C1 segment of cervical spinal cord (tissue), 14 donors: ENCODE results near the gene SIK3.
A peak's percentile ranks its signal among the peaks of the same experiment; 100 is the strongest.

ENCODE experiments used
- DNase-seq, 14 donors: peaks; one replicate each; lab custom pipeline; 2025; lab: John Stamatoyannopoulos, UW

The SIK3 gene

DNA sequence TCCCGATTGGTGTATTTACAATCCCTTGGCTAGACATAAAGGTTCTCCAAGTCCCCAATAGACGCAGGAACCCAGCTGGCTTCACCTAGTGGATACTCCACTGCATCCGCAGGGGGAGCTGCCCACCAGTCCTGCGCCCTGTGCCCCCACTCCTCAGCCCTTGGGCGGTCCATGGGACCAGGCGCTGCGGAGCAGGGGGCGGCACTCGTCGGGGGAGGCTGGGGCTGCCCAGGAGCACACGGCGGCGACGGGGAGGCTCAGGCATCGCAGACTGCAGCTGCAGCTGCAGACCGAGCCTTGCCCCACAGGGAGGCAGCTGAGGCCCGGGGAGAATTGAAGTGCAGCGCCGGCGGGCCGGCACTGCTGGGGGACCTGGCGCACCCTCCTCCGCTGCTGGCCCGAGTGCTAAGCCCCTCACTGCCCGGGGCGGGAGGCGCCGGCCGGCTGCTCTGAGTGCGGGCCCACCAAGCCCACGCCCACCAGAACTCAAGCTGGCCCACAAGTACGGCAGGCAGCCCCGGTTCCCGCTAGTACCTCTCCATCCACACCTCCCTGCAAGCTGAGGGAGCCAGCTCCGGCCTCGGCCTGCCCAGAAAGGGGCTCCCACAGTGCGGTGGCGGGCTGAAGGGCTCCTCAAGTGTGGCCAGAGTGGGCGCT, 12.2 kb upstream of the SIK3 start:
- no peak for DNase-seq

DNA sequence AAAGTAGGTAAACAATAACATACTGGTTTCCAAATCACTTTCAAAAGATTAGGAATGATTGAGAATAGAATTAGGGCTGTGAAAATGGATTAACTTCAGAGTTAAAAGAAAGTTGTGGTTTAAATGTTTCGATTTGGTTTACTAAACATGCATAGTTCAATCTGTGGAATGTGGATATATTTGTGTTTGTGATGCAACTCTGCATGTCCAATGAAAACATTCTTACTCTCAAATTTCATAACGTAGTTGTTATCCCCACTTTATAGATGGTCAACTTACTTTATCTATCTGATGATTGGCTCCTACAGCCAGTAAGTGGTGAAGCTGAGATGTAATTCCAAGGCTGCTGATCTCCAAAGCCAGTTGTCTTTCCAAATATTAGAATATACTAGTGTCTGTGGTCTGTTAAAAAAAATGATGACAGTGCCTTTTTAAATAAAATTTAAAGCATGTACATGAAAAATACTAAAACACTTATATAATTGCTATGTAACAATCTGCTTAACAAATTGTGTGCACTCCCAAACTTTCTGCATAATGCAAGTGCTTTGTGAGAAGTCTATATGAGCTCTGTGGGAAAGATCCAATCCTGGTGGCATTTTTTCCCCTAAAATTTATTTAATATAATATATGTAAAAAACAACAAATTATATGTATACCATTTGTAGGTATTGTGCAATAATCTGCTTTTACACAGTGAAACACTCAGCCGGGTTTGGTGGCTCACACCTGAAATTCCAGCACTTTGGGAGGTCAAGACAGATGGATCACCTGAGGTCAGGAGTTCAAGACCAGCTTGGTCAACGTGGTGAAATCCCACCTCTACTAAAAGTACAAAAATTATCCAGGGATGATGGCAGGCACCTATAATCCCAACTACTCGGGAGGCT, 9.7 kb upstream of the SIK3 start:
- DNase-seq, result no peak

GRCh38 chr11:117100556-117100955, 2.3 kb upstream of the SIK3 start:
- no peak for DNase-seq

DNA sequence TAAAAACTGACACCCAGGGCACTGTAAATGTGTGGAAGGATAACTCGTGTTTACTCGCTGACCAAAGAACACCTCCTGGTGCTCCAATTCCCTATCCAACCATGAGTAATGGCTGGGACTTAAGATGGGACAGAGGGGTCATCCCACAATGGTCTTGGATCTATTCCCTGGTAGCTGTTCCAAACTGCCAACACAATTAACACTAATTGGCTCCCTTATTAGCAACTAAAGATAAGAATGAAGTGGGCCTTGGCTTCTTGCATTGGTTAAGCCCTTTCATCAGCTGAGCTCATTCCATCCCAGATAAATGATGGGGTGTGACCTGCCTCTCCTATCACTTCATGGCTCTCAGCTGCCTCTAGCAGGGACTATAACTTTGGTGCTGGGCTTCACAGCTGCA, 1.5 kb upstream of the SIK3 start:
- DNase-seq, result no peak

DNA sequence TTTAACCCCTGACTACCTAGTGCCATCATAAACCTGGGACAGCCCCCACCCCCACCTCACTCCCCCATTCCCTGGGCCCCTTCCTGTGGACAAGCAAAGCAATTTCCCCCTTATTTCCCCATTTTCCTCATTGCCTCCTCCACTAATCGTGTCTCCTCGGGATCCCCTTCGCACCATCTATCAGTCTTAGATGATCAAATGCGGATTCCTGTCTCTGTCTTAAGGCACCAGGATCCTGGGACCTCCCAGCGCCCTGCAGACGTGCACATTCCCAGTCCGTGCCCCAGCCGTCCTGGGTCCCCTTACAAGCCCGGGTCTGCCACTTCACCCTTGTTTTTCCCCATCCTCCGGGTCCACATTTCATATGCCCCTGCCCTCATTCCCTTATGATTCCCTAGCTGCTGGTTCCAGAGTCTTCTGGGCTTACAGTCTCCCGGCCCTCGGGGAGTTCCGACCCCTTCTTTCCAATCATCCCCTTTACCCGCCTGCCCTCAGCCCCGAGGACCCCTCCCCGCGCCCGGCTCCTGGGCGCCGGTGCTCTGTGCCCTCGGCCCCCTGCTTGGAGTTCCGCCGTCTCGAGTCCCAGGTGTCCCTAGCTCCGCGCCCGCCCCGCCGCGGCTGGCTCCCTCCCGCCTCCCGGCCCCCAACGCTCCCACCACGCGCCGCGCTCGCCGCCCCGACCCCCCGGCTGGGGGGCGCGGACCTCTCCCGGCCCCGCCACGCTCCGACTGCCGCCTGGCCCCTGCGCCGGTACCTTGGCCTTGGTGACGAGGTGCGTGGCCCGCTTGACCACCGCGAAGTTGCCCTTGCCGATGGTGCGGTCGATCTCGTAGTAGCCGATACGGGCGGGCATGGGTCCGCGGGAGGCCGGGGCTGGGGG, 599 bp downstream of the SIK3 start:
- peak in 13 of 14 donors; percentile 28 to 82 (median 70) for DNase-seq

DNA sequence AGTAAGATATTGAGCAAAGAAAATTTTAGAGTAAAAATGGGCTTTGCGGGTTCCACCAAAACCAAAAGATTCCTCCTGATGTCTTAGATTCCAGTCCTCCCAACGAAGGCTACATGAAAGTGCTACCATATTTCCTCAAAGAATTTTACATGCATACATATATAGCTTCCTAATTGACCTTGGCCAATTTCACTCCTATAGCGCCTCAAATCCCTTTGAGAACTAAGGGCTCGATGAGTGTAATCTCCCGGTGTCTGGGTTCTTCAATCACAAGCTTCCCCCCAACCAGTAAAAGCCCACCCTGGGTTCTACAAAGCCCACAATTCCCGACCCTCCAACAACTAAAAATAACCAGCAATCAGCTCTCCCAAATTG, 1.2 kb downstream of the SIK3 start:
- DNase-seq, result peak in 3 of 14 donors; percentile 47 to 71 (median 47)

GRCh38 chr11:117096201-117096991, 1.8 kb downstream of the SIK3 start:
- peak in 13 of 14 donors; percentile 7 to 76 (median 56) for DNase-seq

GRCh38 chr11:117095284-117096161, 2.7 kb downstream of the SIK3 start:
- DNase-seq, result peak in 2 of 14 donors; percentile 13 to 64

GRCh38 chr11:117094776-117095175, 3.5 kb downstream of the SIK3 start:
- peak in 5 of 14 donors; percentile 6 to 60 (median 15) for DNase-seq

GRCh38 chr11:117092951-117093590, 5.2 kb downstream of the SIK3 start:
- no peak for DNase-seq

DNA sequence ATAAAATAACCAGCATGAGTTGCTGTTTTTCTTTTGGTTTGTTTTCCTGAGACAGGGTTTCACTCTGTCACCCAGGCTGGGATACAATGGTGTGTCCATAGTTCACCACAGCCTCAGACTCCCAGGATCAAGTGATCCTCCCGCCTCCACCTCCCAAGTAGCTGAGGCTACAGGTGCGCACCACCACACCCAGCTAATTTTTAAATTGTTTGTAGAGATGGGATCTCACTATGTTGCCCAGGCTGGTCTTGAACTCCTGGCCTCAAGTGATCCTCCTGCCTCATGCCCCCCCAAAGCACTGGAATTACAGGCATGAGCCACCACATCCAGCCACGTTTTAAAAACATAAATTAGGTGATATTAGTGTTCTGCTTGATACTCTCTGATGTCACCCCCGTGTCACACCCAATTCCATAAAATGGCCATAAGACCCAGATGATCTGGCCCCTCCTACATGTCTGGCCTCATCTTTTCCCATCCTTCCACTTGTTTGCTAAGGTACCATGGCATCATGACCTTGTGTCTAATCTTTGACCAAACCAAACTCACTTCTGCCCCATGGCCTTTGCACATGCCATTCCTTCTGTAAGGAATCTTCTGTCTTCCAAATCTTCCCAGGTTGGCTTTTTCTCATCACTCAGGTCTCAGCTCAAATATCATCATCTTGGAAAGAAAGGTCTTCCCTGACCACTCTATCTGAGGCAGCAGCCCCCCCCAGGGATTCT, 6.3 kb downstream of the SIK3 start:
- DNase-seq, result no peak

DNA sequence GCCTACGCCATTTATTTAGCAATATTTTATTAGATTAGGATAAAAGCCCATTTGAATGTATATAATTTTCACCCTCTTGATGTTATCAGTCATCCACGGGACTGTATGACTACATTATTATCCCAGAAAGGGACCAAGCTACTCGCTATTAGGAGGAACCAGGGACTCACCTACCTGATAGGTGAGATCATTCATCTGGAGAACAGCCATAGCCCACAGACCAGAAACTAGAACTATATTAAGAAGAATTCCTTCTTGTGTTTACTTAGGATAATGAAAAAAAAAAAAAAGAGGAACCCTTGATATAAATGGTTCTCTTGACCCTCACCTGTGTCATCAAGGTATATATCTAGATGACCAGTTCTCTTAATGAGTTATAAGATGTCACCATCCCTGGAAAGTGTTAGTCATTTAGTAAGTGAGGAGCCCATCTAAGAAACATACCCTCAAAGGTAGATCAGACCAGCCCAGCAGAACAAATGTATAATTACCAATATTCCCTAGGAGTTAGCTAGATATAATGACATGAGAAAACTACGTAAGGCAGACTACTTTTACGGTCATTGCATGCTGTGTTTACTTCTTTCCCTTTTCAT, 8.0 kb downstream of the SIK3 start:
- no peak for DNase-seq

- DNase-seq, result no peak
These were observed 8.5 kb downstream of the SIK3 start for GRCh38 chr11:117089685-117090084.

- no peak for DNase-seq
These were observed 10.8 kb downstream of the SIK3 start for GRCh38 chr11:117087446-117087845.

DNA sequence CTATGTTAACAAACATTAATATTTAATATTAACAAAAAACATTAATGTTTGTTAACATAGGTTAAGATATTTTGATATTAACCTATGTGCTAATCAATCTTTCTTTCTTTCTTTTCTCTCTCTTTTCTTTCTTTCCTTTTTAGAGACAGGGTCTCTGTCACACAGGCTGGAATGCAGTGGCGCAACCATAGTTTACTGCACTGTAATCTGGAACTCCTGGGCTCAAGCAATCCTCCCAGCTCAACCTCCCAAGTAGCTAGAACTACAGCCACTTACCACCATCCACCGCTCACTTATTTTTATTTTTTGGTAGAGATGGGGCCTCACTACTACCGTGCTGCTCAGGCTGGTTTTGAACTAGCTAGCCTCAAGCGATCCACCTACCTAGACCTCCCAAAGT, 13.2 kb downstream of the SIK3 start:
- no peak for DNase-seq

DNA sequence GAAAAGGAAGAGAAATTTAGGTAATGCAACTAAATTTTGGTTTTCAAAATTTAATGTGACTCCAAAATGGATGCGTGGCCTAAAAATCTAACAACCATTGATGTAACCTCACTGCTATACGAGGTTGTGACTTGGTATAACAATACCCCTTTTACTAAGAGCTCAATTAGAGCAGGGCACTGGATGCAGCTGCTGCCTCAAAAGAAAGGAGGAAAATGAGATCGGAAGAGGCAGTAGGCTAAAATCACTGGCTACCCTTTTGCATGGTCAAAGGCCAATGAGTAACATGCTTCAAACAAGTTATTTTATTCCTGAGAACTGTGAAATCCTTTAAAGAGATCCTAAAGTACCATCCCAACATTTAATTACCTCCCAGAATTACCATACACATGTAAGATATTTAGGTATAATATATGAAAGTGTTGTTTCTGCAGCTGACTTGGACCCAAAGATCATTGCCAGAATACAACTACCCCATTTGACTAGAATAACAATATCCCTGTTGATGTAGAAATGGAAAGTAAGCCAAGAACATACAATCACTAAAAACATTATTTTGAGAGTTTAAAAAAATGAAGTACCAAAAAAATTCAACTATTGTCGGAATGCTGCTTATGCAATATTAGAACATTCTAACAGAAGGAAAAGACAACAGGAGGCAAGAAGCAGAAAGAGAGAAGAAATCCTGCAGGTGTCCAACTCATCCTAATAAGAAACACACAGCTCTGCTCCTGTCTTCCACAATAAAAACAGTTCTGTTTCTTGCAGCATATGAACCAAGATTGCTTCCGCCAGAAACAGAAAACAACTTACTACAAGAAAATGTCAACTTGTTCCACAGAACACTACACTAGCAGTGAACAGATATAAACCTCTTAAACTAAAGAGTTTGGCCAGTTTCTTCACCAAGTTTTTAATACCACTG, 15.0 kb downstream of the SIK3 start:
- no peak for DNase-seq

GRCh38 chr11:117081908-117082307, 16.3 kb downstream of the SIK3 start:
- no peak for DNase-seq
